Heart right ventricle (tissue), 16 donors: Measurements from ENCODE around the gene GOLM1. TPM values are rescaled to one million over a fixed set of nuclear protein-coding genes. Genes with fewer than 3 reads are reported as not detected.

Experiments
- ATAC-seq, 8 donors: fragments of 200-7000 bp; cut with Tn5 transposase; one replicate each; pipeline ENCODE4 v1.9.1; 2020; ENCODE audit warnings: mild to moderate bottlenecking in 8 of 8, moderate library complexity in 8 of 8, moderate number of reproducible peaks in 1 of 8
- DNase-seq, 2 donors: peaks; one replicate each; pipeline ENCODE4 v3.0.0-alpha.2; 2020
- H3K27ac ChIP-seq, 10 donors: fragments of 200-600 bp; sonication (generic) in 2 of 10; one replicate each; pipeline versions ENCODE4 v1.5.0 to v1.8.0; 2020 to 2022; ENCODE audit warnings: mild to moderate bottlenecking in 3 of 10
- H3K27me3 ChIP-seq, 7 donors: fragments of 200-600 bp; one replicate each; pipeline ENCODE4 v1.8.0; 2021 to 2022; ENCODE audit warnings: mild to moderate bottlenecking in 2 of 7
- H3K36me3 ChIP-seq, 9 donors: fragments of 200-600 bp; sonication (generic) in 1 of 9; one replicate each; pipeline versions ENCODE4 v1.5.0 to v1.8.0; 2020 to 2022; ENCODE audit warnings: mild to moderate bottlenecking in 2 of 9
- H3K4me1 ChIP-seq, 9 donors: fragments of 200-600 bp; sonication (generic) in 1 of 9; one replicate each; pipeline versions ENCODE4 v1.5.0 to v1.8.0; 2020 to 2022; ENCODE audit warnings: mild to moderate bottlenecking in 4 of 9
- H3K4me3 ChIP-seq, 10 donors: fragments of 200-600 bp; sonication (generic) in 2 of 10; one replicate each; pipeline versions ENCODE4 v1.5.0 to v1.8.0; 2020 to 2022; ENCODE audit warnings: mild to moderate bottlenecking in 7 of 10, moderate library complexity in 2 of 10
- H3K9me3 ChIP-seq, 11 donors: fragments of 200-600 bp in 10 of 11; sonication (generic) in 2 of 11; one replicate each; pipeline versions ENCODE4 v1.5.0 to v1.8.0; 2013 to 2022; ENCODE audit warnings: mild to moderate bottlenecking in 2 of 11, control low read depth in 1 of 11, moderate library complexity in 1 of 11
- WGBS, 2 donors: extraction: QIAGEN DNeasy Blood & Tissue Kit; methylation state at CpG; one replicate each; pipeline ENCODE4 v1.1.7; 2013; ENCODE audit warnings: inconsistent platforms in 1 of 2; 5-methylcytosine and 5-hydroxymethylcytosine counted together
- intact Hi-C, 10 donors: fragments of 100-400 bp; cut with DNase I; formaldehyde crosslinking; loops; one replicate each; pipeline versions ENCODE4 v1.11.1 to v1.14.2; 2022
- polyA plus RNA-seq, 2 donors: library from polyadenylated mRNA; stranded (reverse); fragments of 200-250 nt; gene quantifications; one replicate each; pipeline ENCODE4 v1.2.3, GENCODE V29; 2013
- total RNA-seq, 10 donors: library from RNA; stranded (reverse); fragmentation: NEBNext Ultra II Directional in 3 of 10; extraction: Animal tissue kit (Norgen Biotek cat#: 25700) in 3 of 10; gene quantifications; one replicate each; pipeline versions ENCODE4 v1.2.1 to v1.2.4, GENCODE V29; 2021 to 2023
- TF ChIP-seq, protein P1 (sequence below), 9 donors: fragments of 200-600 bp; sonication (generic) in 2 of 9; IDR thresholded peaks; one replicate each; pipeline versions ENCODE4 v1.5.0 to v1.8.0; 2021 to 2022; ENCODE audit warnings: antibody characterized with exemption in 9 of 9, mild to moderate bottlenecking in 5 of 9, moderate library complexity in 1 of 9
- donor health status: Arrhythmogenic right ventricular cardiomyopathy.
- donor health status: ischemic (EF 13 %, LVEDD 7.1; RV severe dilation, severe dysfunction).
- donor health status: healthy with polysubstance abuse.
- donor health status: DM: no; HTN: yes; CAD: no.
- donor health status: DM: no; HTN: no; CAD: no.
- donor health status: ischemic (EF 25% LVEDD 6.9; RV normal size, moderate dysfunction).
- donor health status: ischemic (EF 25% LVEDD 5.7; RV mildly dilated, moderate dysfunction).
- donor health status: healthy.
- donor health status: DM: yes; HTN: yes; CAD: no.
- donor health status: Ischemic cardiomyopathy.
- donor health status: ischemic (EF 35%, LVEDD 5.7; RV mildly dilated, moderate dysfunction).
- donor health status: nonischemic (EF 11% LVEDD 7.7; RV severe dilation, severe dysfunction).
- donor health status: DM: yes; HTN: yes; CAD: no.
- donor health status: PGD.
- donor health status: ischemic (EF 29% LVEDD 5.4; RV normal size, mild dysfunction).
- donor health status: nonischemic (EF 23%, LVEDD 6.1; RV moderate dilation, normal function).

The GOLM1 gene
- total and polyA plus RNA-seq, 12 donors = 2.3 to 15.0 (median 4.1) TPM

DNA sequence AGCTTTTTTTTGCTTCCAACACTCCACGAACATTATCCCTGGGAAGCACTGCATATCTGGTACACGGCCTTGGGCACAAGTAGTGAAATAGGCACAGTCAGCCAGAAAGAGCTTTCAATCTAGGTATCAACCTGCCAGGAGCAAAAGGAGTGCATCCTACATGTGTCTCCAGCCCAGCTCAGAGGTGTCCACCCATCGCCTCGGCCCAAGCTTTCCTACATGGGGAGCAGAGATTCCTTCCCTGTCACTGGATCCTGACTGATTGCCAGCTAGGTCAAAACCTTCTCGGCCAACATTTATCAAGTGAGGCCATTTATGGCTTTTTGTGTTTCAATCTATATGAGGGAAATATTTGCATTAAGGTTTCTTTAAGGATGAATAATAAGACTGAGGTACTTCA, 55.8 kb downstream of the GOLM1 start:
- Histone ChIP-seq H3K27me3 (peaks cover 0 to 4% (median 0%) of the 10 kb centered on the region in 7 donors), H3K9me3 (no peaks in the 10 kb centered on the region), H3K4me1 (no peaks in the 10 kb centered on the region), H3K27ac (no peak overlapping the region), H3K36me3 (no peaks in the 10 kb centered on the region), H3K4me3 (no peak overlapping the region)
- TF ChIP-seq, protein P1, sequence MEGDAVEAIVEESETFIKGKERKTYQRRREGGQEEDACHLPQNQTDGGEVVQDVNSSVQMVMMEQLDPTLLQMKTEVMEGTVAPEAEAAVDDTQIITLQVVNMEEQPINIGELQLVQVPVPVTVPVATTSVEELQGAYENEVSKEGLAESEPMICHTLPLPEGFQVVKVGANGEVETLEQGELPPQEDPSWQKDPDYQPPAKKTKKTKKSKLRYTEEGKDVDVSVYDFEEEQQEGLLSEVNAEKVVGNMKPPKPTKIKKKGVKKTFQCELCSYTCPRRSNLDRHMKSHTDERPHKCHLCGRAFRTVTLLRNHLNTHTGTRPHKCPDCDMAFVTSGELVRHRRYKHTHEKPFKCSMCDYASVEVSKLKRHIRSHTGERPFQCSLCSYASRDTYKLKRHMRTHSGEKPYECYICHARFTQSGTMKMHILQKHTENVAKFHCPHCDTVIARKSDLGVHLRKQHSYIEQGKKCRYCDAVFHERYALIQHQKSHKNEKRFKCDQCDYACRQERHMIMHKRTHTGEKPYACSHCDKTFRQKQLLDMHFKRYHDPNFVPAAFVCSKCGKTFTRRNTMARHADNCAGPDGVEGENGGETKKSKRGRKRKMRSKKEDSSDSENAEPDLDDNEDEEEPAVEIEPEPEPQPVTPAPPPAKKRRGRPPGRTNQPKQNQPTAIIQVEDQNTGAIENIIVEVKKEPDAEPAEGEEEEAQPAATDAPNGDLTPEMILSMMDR (IDR thresholded peaks at IDR 0.05) = no peak
- ATAC-seq (no peak), DNase-seq (no peak)
- 93 to 96% methylated on average over 5 of the region's 5 CpGs for WGBS, 2 donors
- intact Hi-C loops = no loop called here

DNA sequence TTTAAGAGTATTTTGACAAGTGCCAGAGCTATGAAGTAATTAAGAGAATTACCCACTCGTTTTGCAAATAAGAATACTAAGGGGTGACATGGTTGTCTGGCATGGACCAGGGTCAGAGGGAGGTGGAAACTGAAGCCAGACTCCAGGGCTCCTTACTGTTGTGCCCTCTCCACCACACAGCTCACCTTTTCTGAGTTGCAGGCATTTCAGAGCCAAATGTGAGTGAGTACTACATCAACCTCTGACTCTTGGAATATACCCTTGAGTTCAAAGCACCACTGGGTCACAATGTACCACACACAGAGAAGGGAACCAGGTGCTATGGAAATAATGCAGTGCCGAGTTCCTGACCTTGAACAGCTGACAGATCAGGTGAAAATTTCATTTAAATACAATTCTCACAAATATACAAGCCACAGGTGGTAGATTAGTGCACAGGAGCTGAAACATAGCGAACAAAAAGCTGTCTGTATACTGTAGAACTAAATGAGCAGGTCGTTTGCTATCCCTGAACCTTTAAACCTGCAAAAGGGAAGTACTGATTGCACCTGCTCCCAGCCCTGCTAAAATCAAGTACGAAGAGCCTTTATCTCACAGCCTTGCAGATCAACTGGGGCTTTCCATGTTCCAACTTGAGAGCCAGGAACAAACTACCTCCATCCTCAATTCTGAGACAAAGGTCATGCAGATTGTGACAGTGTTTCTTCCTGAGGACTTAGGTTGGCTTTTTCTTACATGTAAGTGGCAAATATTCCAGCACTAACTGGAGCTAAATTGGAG, 57.0 kb downstream of the GOLM1 start:
- no peaks in the 10 kb centered on the region for H3K4me1 ChIP-seq
- ATAC-seq (no peak), DNase-seq (no peak)
- no peaks in the 10 kb centered on the region for H3K9me3 ChIP-seq
- TF ChIP-seq, protein P1 (IDR thresholded peaks at IDR 0.05) = no peak
- no peaks in the 10 kb centered on the region for H3K36me3 ChIP-seq
- H3K27me3 ChIP-seq = peaks cover 0 to 4% (median 0%) of the 10 kb centered on the region in 7 donors
- no peak overlapping the region for H3K4me3 ChIP-seq
- H3K27ac ChIP-seq = no peak overlapping the region
- 70 to 74% methylated on average over 5 of the region's 5 CpGs for WGBS, 2 donors
- intact Hi-C loops = no loop called here

DNA sequence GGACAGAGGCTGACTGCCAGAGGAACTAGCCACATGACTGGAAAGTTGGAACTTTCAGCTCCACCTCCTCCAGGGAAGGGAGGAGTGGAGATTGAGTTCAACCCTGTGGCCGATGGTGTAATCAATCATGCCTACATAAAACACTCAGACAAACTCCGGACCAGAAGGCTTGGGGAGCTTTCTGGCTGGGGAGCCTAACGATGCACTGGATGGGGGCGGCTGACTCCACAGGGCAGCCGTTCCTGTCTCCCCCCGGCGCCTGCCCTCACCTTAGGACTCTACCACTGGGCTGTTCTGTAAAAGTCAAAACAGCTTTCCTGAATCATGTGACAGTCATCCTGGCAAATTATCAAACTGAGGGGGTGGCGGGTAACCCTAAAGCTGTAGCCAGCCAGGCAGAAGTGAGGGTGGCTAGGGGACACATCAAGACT, 58.0 kb downstream of the GOLM1 start:
- Histone ChIP-seq H3K27me3 (peaks cover 0 to 4% (median 0%) of the 10 kb centered on the region in 7 donors), H3K27ac (no peak overlapping the region), H3K9me3 (no peaks in the 10 kb centered on the region), H3K4me3 (no peak overlapping the region), H3K36me3 (peaks cover 0 to under 1% (median 0%) of the 10 kb centered on the region in 9 donors), H3K4me1 (no peaks in the 10 kb centered on the region)
- DNase-seq (no peak), ATAC-seq (no peak)
- 64 to 76% methylated on average over 8 of the region's 8 CpGs for WGBS, 2 donors
- intact Hi-C loops = no loop called here
- TF ChIP-seq, protein P1 (IDR thresholded peaks at IDR 0.05) = no peak

DNA sequence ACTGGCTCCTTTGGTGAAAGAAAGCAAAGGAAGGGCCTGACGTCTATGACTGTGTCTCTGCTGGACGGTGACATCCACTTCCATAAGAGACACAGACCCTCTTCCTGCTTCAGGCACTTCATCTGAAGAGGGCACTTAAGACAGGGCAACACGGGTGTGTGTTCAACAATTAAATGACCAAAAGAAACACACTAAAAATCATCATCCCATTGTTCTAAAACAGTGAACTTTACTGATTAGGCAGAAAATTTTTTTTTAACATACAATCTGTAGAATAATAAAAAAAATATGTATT, 58.5 kb downstream of the GOLM1 start:
- WGBS, 2 donors = 48 to 68% methylated on average over 3 of the region's 3 CpGs
- ATAC-seq = no peak

More for the DNA sequence above, 58.5 kb downstream of the GOLM1 start:
- no peaks in the 10 kb centered on the region for H3K9me3 ChIP-seq
- intact Hi-C loops = no loop called here
- H3K27me3 ChIP-seq = peaks cover 0 to 4% (median 0%) of the 10 kb centered on the region in 7 donors
- H3K4me1 ChIP-seq = no peaks in the 10 kb centered on the region
- H3K27ac ChIP-seq = no peak overlapping the region
- peaks cover 0 to 6% (median 0%) of the 10 kb centered on the region in 9 donors for H3K36me3 ChIP-seq
- DNase-seq = no peak
- TF ChIP-seq, protein P1 (IDR thresholded peaks at IDR 0.05) = no peak
- H3K4me3 ChIP-seq = no peak overlapping the region
